ENCODE results near the gene ADRB1. TPM values are rescaled to one million over a fixed set of nuclear protein-coding genes. Genes with fewer than 3 reads are reported as not detected.

The ADRB1 gene
- total and polyA plus RNA-seq, 2 donors from 2014 or later: 0.72 to 1.4 TPM

GRCh38 chr10:114046087-114046458, 2.4 kb downstream of the ADRB1 start:
- H3K4me3 ChIP-seq (ENCODE audit: low read length in 3 of 3): peak overlapping the region in 2 of 3 donors; percentile 29 to 44

GRCh38 chr10:114048472-114048871, 4.8 kb downstream of the ADRB1 start:
- no peak for DNase-seq
- Histone ChIP-seq H3K4me1 (ENCODE audit: control insufficient read depth in 2 of 3, insufficient read depth in 2 of 3, low read depth in 1 of 3, low read length in 3 of 3) (peaks cover 0 to 6% (median 0%) of the 10 kb centered on the region in 3 donors), H3K9ac (ENCODE audit: low read length in 3 of 3) (no peak overlapping the region), H3K27ac (ENCODE audit: low read depth in 2 of 2, low read length in 2 of 2) (no peak overlapping the region), H3K27me3 (ENCODE audit: control insufficient read depth, insufficient read depth, low read length) (peaks cover 41% of the 10 kb centered on the region), H3K4me3 (ENCODE audit: low read length in 3 of 3) (no peak overlapping the region), H3K36me3 (ENCODE audit: control insufficient read depth in 2 of 3, insufficient read depth in 3 of 3, low read length in 3 of 3) (no peaks in the 10 kb centered on the region), H3K9me3 (ENCODE audit: control insufficient read depth in 2 of 3, insufficient read depth in 1 of 3, low read length in 3 of 3) (no peaks in the 10 kb centered on the region)
- FAIRE-seq: no peak
- intact Hi-C loops (cut with DNase I): no loop called here
- no peak for TF ChIP-seq CTCF (IDR thresholded peaks at IDR 0.05; ENCODE audit: borderline replicate concordance, extremely low read depth, insufficient read depth)

More at GRCh38 chr10:114046087-114046458, 2.4 kb downstream of the ADRB1 start:
- Histone ChIP-seq H3K4me1 (ENCODE audit: control insufficient read depth in 2 of 3, insufficient read depth in 2 of 3, low read depth in 1 of 3, low read length in 3 of 3) (peaks cover 0 to 8% (median 0%) of the 10 kb centered on the region in 3 donors), H3K27ac (ENCODE audit: low read depth in 2 of 2, low read length in 2 of 2) (peak overlapping the region in 1 of 2 donors; percentile 11), H3K9me3 (ENCODE audit: control insufficient read depth in 2 of 3, insufficient read depth in 1 of 3, low read length in 3 of 3) (no peaks in the 10 kb centered on the region), H3K27me3 (ENCODE audit: control insufficient read depth, insufficient read depth, low read length) (peaks cover 58% of the 10 kb centered on the region), H3K9ac (ENCODE audit: low read length in 3 of 3) (peak overlapping the region in 1 of 3 donors; percentile 44), H3K36me3 (ENCODE audit: control insufficient read depth in 2 of 3, insufficient read depth in 3 of 3, low read length in 3 of 3) (no peaks in the 10 kb centered on the region)
- DNase-seq (no peak), FAIRE-seq (no peak)
- intact Hi-C loops (cut with DNase I): no loop called here
- no peak for TF ChIP-seq CTCF (IDR thresholded peaks at IDR 0.05; ENCODE audit: borderline replicate concordance, extremely low read depth, insufficient read depth)

GRCh38 chr10:114051714-114052113, 8.0 kb downstream of the ADRB1 start:
- Histone ChIP-seq H3K27ac (ENCODE audit: low read depth in 2 of 2, low read length in 2 of 2) (no peak overlapping the region), H3K9me3 (ENCODE audit: control insufficient read depth in 2 of 3, insufficient read depth in 1 of 3, low read length in 3 of 3) (no peaks in the 10 kb centered on the region), H3K36me3 (ENCODE audit: control insufficient read depth in 2 of 3, insufficient read depth in 3 of 3, low read length in 3 of 3) (no peaks in the 10 kb centered on the region), H3K4me3 (ENCODE audit: low read length in 3 of 3) (no peak overlapping the region), H3K4me1 (ENCODE audit: control insufficient read depth in 2 of 3, insufficient read depth in 2 of 3, low read depth in 1 of 3, low read length in 3 of 3) (no peaks in the 10 kb centered on the region), H3K9ac (ENCODE audit: low read length in 3 of 3) (no peak overlapping the region), H3K27me3 (ENCODE audit: control insufficient read depth, insufficient read depth, low read length) (peaks cover 23% of the 10 kb centered on the region)
- FAIRE-seq: no peak
- DNase-seq: no peak
- TF ChIP-seq CTCF (IDR thresholded peaks at IDR 0.05; ENCODE audit: borderline replicate concordance, extremely low read depth, insufficient read depth): no peak
- intact Hi-C loops (cut with DNase I): no loop called here

GRCh38 chr10:114052255-114052654, 8.6 kb downstream of the ADRB1 start:
- H3K4me1 ChIP-seq (ENCODE audit: control insufficient read depth in 2 of 3, insufficient read depth in 2 of 3, low read depth in 1 of 3, low read length in 3 of 3): no peaks in the 10 kb centered on the region
- no peak overlapping the region for H3K27ac ChIP-seq (ENCODE audit: low read depth in 2 of 2, low read length in 2 of 2)
- TF ChIP-seq CTCF (IDR thresholded peaks at IDR 0.05; ENCODE audit: borderline replicate concordance, extremely low read depth, insufficient read depth): no peak
- peaks cover 17% of the 10 kb centered on the region for H3K27me3 ChIP-seq (ENCODE audit: control insufficient read depth, insufficient read depth, low read length)
- no peaks in the 10 kb centered on the region for H3K36me3 ChIP-seq (ENCODE audit: control insufficient read depth in 2 of 3, insufficient read depth in 3 of 3, low read length in 3 of 3)
- no peak overlapping the region for H3K9ac ChIP-seq (ENCODE audit: low read length in 3 of 3)
- no peak overlapping the region for H3K4me3 ChIP-seq (ENCODE audit: low read length in 3 of 3)
- no peaks in the 10 kb centered on the region for H3K9me3 ChIP-seq (ENCODE audit: control insufficient read depth in 2 of 3, insufficient read depth in 1 of 3, low read length in 3 of 3)
- DNase-seq: no peak
- no peak for FAIRE-seq
- intact Hi-C loops (cut with DNase I): no loop called here
